Gastroesophageal sphincter (tissue), 3 donors: ENCODE data around the gene TCIRG1.

Source experiments
- POLR2A ChIP-seq, 2 donors: fragments of 450-650 bp; IDR thresholded peaks; one replicate each; pipeline ENCODE4 v1.6.1; 2017; ENCODE audit warnings: antibody characterized with exemption in 2 of 2, mild to moderate bottlenecking in 2 of 2, moderate library complexity in 1 of 2
- POLR2AphosphoS5 ChIP-seq: sonication (generic); formaldehyde crosslinking; IDR thresholded peaks from one replicate; pipeline ENCODE4 v1.6.1; 2017; ENCODE audit warnings: antibody characterized with exemption
- TF ChIP-seq, protein P1 (sequence below), 4 experiments: fragments of 200-600 bp in 2 of 4; fragments of 450-650 bp in 2 of 4; sonication (generic) in 1 of 4; IDR thresholded peaks; one replicate each; pipeline ENCODE4 v1.5.1; 2017 to 2019; ENCODE audit warnings: antibody characterized with exemption in 4 of 4, mild to moderate bottlenecking in 2 of 4, moderate library complexity in 2 of 4

- TF ChIP-seq, protein P1, sequence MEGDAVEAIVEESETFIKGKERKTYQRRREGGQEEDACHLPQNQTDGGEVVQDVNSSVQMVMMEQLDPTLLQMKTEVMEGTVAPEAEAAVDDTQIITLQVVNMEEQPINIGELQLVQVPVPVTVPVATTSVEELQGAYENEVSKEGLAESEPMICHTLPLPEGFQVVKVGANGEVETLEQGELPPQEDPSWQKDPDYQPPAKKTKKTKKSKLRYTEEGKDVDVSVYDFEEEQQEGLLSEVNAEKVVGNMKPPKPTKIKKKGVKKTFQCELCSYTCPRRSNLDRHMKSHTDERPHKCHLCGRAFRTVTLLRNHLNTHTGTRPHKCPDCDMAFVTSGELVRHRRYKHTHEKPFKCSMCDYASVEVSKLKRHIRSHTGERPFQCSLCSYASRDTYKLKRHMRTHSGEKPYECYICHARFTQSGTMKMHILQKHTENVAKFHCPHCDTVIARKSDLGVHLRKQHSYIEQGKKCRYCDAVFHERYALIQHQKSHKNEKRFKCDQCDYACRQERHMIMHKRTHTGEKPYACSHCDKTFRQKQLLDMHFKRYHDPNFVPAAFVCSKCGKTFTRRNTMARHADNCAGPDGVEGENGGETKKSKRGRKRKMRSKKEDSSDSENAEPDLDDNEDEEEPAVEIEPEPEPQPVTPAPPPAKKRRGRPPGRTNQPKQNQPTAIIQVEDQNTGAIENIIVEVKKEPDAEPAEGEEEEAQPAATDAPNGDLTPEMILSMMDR (IDR thresholded peaks at IDR 0.05) = no peak
- no peak for TF ChIP-seq POLR2A (IDR thresholded peaks at IDR 0.05)
- no peak for TF ChIP-seq POLR2AphosphoS5
Observed at GRCh38 chr11:68053117-68053516, 14.3 kb downstream of the TCIRG1 start.
